Fibroblast of lung (primary cell): Measurements from ENCODE around the gene ZBTB39. TPM values are rescaled to one million over a fixed set of nuclear protein-coding genes. Genes with fewer than 3 reads are reported as not detected.
"Not testable (repeated sequence)": the region's sequence is repeated elsewhere in the genome, so short reads cannot be mapped to it uniquely, and the experiment has no call there.

Experiments used
- DNase-seq, 2 donors: peaks; one replicate each; pipeline versions ENCODE4 v3.0.0 to v3.0.0-alpha.2; 2010; ENCODE audit warnings: low read depth in 2 of 2
- H2AFZ ChIP-seq: 2 replicates; pipeline ENCODE4 v1.5.1; 2012; ENCODE audit warnings: low read length, control low read depth, inconsistent platforms
- H3K27ac ChIP-seq: 2 replicates; pipeline ENCODE4 v1.5.1; 2011; ENCODE audit warnings: low read length, control low read depth; ENCODE audit not compliant: insufficient read depth
- H3K27me3 ChIP-seq: 2 replicates; pipeline ENCODE4 v1.5.1; 2011; ENCODE audit warnings: mild to moderate bottlenecking, low read length; ENCODE audit not compliant: control insufficient read depth, insufficient read depth
- H3K36me3 ChIP-seq: 2 replicates; pipeline ENCODE4 v1.5.1; 2011; ENCODE audit warnings: low read length; ENCODE audit not compliant: control insufficient read depth, insufficient read depth
- H3K4me1 ChIP-seq: 2 replicates; pipeline ENCODE4 v1.5.1; 2011; ENCODE audit warnings: low read length; ENCODE audit not compliant: control insufficient read depth, insufficient read depth; ENCODE audit errors: extremely low read depth
- H3K4me2 ChIP-seq: 2 replicates; pipeline ENCODE4 v1.5.1; 2011; ENCODE audit warnings: low read length, control low read depth; ENCODE audit not compliant: insufficient read depth; ENCODE audit errors: extremely low read depth
- H3K4me3 ChIP-seq, 4 experiments: fragments of 200-600 bp in 1 of 4; sonication (generic) in 1 of 4; replicated peaks in 1 of 4; 2 replicates each; pipeline ENCODE4 v1.5.1; 2011 to 2016; ENCODE audit warnings: low read length in 4 of 4, low read depth in 3 of 4, mild to moderate bottlenecking in 3 of 4, control low read depth in 2 of 4, inconsistent platforms in 1 of 4, mixed read lengths in 1 of 4; ENCODE audit not compliant: insufficient read depth in 1 of 4; ENCODE audit errors: control extremely low read depth in 1 of 4
- H3K79me2 ChIP-seq: 2 replicates; pipeline ENCODE4 v1.5.1; 2012; ENCODE audit warnings: mild to moderate bottlenecking, low read length, inconsistent platforms; ENCODE audit not compliant: control insufficient read depth, insufficient read depth
- H3K9ac ChIP-seq: 2 replicates; pipeline ENCODE4 v1.5.1; 2011; ENCODE audit warnings: mild to moderate bottlenecking, low read length, control low read depth; ENCODE audit not compliant: insufficient read depth
- H3K9me3 ChIP-seq: 2 replicates; pipeline ENCODE4 v1.5.1; 2012; ENCODE audit warnings: low read depth, low read length; ENCODE audit not compliant: control insufficient read depth, insufficient read depth
- H4K20me1 ChIP-seq: 2 replicates; pipeline ENCODE4 v1.5.1; 2011; ENCODE audit warnings: low read length; ENCODE audit not compliant: control insufficient read depth, insufficient read depth; ENCODE audit errors: extremely low read depth
- CTCF ChIP-seq, 2 donors: IDR thresholded peaks in 1 of 2; conservative IDR thresholded peaks in 1 of 2; 1 replicate in 1 of 2; 2 replicates in 1 of 2; pipeline ENCODE4 v1.5.1; 2011 to 2012; ENCODE audit warnings: low read length in 2 of 2, control low read depth in 1 of 2, inconsistent platforms in 1 of 2, low read depth in 1 of 2, mild to moderate bottlenecking in 1 of 2
- EZH2 ChIP-seq: IDR thresholded peaks from 2 replicates; pipeline ENCODE4 v1.5.1; 2012; ENCODE audit warnings: low read length, control low read depth, mild to moderate bottlenecking; ENCODE audit errors: missing control alignments
- polyA plus RNA-seq, 2 donors: library from polyadenylated mRNA; depleted of rRNA in 1 of 2; stranded (reverse) in 1 of 2; unstranded in 1 of 2; fragments of >200 nt; gene quantifications; 2 replicates each; pipeline ENCODE4 v1.2.1, GENCODE V29; 2011 to 2012; ENCODE audit warnings: missing spikeins in 1 of 2
- total RNA-seq: library from RNA; depleted of rRNA; stranded (reverse); fragments of >200 nt; gene quantifications from 2 replicates; pipeline ENCODE4 v1.2.1, GENCODE V29; 2014

ZBTB39 gene
- total and polyA plus RNA-seq, 2 donors (not counting 1 experiment from before 2014, with no cell fraction given): 3.2 to 3.8 TPM

GRCh38 chr12:56963557-56963956, 42.8 kb downstream of the ZBTB39 start:
- not testable (repeated sequence) for H3K4me2 ChIP-seq, H3K79me2 ChIP-seq, H3K27ac ChIP-seq, H2AFZ ChIP-seq, H3K9me3 ChIP-seq, H3K4me3 ChIP-seq, DNase-seq, H4K20me1 ChIP-seq, H3K36me3 ChIP-seq, H3K27me3 ChIP-seq, H3K9ac ChIP-seq, H3K4me1 ChIP-seq

- not testable (repeated sequence) for H3K9ac ChIP-seq, H3K4me2 ChIP-seq, DNase-seq, H3K36me3 ChIP-seq, H4K20me1 ChIP-seq, H3K9me3 ChIP-seq, H3K4me3 ChIP-seq, H3K27me3 ChIP-seq, H3K27ac ChIP-seq, H3K4me1 ChIP-seq, H2AFZ ChIP-seq, H3K79me2 ChIP-seq
These were observed 44.1 kb downstream of the ZBTB39 start for GRCh38 chr12:56962247-56962646.

DNA sequence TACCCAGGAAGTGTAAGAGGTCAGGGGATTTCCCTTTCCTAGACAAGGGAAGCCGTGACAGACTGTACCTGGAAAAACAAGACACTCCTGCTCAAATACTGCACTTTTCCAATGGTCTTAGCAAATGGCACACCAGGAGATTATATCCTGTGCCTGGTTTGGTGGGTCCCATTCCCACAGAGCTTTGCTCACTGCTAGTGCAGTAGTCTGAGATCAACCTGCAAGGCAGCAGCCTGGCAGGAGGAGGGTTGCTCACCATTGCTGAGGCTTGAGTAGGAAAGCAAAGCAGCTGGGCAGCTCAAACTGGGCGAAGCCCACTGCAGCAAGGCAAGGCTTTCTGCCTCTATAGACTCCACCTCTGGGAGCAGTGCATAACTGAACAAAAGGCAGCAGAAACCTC, 47.9 kb downstream of the ZBTB39 start:
- TF ChIP-seq EZH2 (no peak), CTCF (conservative IDR thresholded peaks at IDR 0.05 in 1 of 2, IDR thresholded peaks at IDR 0.05 in 1 of 2; ENCODE audit: low read depth in 1 of 2, low read length in 2 of 2) (no peak)
- no peaks in the 10 kb centered on the region for H3K4me1 ChIP-seq
- H3K9me3 ChIP-seq: no peaks in the 10 kb centered on the region
- H3K4me2 ChIP-seq: no peak overlapping the region
- no peaks in the 10 kb centered on the region for H4K20me1 ChIP-seq
- H3K36me3 ChIP-seq: no peaks in the 10 kb centered on the region
- no peak overlapping the region for H3K27ac ChIP-seq
- H3K9ac ChIP-seq: no peak overlapping the region
- DNase-seq: no peak
- peaks cover 3% of the 10 kb centered on the region for H3K27me3 ChIP-seq
- H3K79me2 ChIP-seq: no peaks in the 10 kb centered on the region
- no peak overlapping the region for H2AFZ ChIP-seq
- H3K4me3 ChIP-seq: no peak overlapping the region

DNA sequence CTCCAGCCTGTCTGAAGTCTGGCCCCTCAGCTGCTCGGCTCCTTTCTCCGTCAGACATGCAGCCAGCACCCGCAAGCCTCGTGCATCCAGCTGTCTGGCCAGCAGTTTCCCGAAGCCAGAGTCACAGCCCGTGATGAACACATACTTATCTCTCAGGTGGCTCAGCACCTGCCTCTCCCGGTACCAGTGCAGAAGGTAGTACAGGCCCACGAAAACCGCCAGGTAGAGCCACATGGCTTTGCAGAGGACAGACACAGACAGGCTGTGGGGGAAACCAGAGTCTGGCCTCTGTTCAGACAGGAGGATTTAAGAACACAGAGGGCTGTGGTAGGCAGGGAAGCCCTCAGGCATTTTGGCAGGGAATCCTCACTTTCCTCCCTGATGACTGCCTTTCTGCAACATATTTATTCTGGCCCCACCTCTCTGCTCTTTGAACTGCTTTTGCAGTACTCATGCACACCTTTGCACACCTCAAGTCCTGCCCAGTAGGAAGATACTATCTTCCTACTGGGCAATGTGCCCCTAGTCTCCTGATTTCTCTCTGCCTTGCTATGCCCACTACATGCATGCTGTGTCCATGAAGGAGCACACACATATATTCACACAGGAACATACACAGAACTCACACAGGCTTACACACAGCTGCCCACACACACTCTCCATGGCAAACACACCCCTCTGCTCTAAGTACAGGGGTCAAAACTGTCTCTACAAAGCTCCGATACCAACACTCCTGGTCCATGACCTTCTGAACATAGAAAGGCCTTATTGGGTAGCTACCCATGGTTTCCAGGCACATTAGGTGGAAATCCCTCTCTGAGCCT, 48.9 kb downstream of the ZBTB39 start, which contains the start of gene RDH16:
Gene RDH16 (minus strand): TSS at position 380 of the 824 bp plus-strand sequence. CDS start 146 bp downstream, at position 234.
- Histone ChIP-seq H3K9ac (no peak within 1 kb of the TSS), H3K27ac (no peak within 1 kb of the TSS), H3K4me3 (no peak within 1 kb of the TSS), H3K36me3 (no peaks in the 10 kb centered on the region), H3K4me2 (no peak within 1 kb of the TSS), H3K27me3 (peaks cover 3% of the 10 kb centered on the region), H2AFZ (no peak within 1 kb of the TSS), H3K4me1 (no peaks in the 10 kb centered on the region), H3K79me2 (no peaks in the 10 kb centered on the region), H4K20me1 (no peaks in the 10 kb centered on the region), H3K9me3 (no peaks in the 10 kb centered on the region)
- DNase-seq: no peak
- no peak for TF ChIP-seq EZH2
- TF ChIP-seq CTCF (conservative IDR thresholded peaks at IDR 0.05 in 1 of 2, IDR thresholded peaks at IDR 0.05 in 1 of 2; ENCODE audit: low read depth in 1 of 2, low read length in 2 of 2): no peak
